GM18498 (cell line): ENCODE data around the gene DYNLL2.
A peak's percentile ranks its signal among the peaks of the same experiment; 100 is the strongest.
"Not testable (repeated sequence)": the region's sequence is repeated elsewhere in the genome, so short reads cannot be mapped to it uniquely, and the experiment has no call there.

Experiments used
- ATAC-seq: cut with Tn5 transposase; IDR thresholded peaks from one replicate; pipeline ENCODE4 v1.9.1; 2021; ENCODE audit warnings: mild to moderate bottlenecking, moderate library complexity; ENCODE audit not compliant: unreplicated experiment

Gene DYNLL2

GRCh38 chr17:58066401-58066800 is 16.8 kb upstream of the DYNLL2 start:
- no peak for ATAC-seq

- ATAC-seq, result no peak
Measured at GRCh38 chr17:58072862-58073261, 10.4 kb upstream of the DYNLL2 start.

DNA sequence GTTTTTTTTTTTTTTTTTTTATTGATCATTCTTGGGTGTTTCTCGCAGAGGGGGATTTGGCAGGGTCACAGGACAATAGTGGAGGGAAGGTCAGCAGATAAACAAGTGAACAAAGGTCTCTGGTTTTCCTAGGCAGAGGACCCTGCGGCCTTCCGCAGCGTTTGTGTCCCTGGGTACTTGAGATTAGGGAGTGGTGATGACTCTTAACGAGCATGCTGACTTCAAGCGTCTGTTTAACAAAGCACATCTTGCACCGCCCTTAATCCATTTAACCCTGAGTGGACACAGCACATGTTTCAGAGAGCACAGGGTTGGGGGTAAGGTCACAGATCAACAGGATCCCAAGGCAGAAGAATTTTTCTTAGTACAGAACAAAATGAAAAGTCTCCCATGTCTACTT is 10.0 kb upstream of the DYNLL2 start:
- ATAC-seq, result not testable (repeated sequence)

DNA sequence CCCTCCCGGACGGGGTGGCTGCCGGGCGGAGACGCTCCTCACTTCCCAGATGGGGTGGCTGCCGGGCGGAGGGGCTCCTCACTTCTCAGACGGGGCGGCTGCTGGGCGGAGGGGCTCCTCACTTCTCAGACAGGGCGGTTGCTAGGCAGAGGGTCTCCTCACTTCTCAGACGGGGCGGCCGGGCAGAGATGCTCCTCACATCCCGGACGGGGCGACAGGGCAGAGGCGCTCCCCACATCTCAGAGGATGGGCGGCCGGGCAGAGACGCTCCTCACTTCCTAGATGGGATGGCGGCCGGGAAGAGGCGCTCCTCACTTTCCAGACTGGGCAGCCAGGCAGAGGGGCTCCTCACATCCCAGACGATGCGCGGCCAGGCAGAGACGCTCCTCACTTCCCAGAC is 8.8 kb upstream of the DYNLL2 start:
- ATAC-seq, result not testable (repeated sequence)

DNA sequence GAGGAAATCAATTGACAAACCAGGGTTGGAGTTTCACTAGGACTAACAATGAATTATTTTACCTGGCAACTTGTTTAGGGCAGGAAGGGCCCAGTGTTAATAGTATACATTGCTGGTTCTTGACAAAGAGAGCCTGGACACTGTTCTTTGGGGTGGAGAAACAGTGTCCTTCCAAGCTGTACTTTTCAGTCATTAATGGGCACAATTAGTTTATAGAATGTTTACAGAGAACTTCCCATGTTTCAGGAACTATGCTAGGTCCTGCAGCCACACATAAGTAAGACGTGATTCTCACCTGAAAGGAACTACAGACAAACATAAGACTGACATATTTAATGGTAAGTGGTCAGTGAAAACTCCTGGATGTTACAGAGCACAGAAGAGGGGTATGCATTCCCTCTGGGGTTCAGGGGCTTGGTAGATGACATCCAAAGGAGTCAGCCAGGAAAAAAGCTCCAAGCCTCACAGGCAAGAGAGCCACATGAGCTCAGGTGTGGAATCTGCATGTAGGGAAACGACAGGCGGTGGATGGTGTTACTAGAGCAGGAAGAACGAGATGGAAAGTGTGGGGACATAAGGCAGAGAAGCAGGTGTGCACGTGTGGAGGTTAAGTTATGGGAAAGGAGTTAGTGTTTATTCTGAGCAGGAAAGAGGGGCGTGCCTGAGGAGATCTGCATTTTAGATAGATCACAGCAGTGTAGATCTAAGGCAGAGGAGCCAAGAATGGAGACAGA is 3.8 kb upstream of the DYNLL2 start:
- no peak for ATAC-seq

- no peak for ATAC-seq
Measured at GRCh38 chr17:58081646-58082340, 1.4 kb upstream of the DYNLL2 start.

- ATAC-seq, result no peak
Measured at GRCh38 chr17:58082341-58082869, 814 bp upstream of the DYNLL2 start.

GRCh38 chr17:58083491-58084316 is 485 bp downstream of the DYNLL2 start:
- ATAC-seq, result peak; percentile 56

- peak; percentile 0 for ATAC-seq
Measured at GRCh38 chr17:58084317-58084981, 1.2 kb downstream of the DYNLL2 start.

DNA sequence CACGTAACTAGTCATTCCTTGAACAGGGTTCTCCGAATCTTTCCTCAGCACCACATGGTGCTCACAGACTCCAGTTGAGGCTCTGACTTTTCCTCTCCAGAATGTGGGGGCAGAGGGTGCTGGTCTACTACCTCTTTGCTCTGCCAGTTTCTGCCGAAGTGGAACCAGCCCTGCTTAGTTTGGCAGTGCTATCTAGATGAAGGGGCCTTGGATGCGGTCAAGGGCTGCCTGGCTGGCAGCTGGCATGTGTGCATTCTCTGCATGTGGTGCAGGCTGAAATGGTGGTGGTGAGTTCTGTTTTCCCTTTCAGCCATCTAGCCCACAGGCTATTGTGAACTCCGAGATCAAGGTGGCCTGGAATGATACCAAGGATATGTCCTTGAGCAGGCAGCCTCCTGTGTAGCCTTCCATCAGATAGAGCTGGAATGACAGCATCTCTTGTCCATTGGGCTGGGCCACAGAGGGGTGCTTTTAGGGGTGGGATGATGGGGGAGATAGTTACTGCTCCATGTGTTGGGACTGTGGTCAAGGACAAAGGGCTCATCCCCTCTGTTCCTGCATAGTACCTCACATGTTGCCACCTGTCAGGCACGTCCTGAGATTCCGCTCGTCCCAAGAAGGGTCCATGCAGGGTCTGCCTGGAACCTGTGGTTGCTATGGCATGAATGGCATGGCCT is 2.0 kb downstream of the DYNLL2 start:
- no peak for ATAC-seq

DNA sequence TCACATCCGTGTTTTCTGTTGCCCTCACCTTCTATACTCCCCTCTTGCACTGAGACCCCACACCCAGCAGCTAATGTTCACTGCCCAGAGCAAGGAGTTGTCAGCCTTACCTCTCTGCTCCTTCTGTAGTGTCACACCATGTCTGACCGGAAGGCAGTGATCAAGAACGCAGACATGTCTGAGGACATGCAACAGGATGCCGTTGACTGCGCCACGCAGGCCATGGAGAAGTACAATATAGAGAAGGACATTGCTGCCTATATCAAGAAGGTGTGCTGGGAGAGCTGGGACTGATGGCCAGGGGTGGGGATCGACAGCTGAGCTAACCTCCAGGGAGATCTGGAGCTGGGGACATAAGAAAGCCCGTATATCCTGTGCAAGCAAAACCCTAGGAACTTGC is 3.7 kb downstream of the DYNLL2 start:
- ATAC-seq, result no peak

- no peak for ATAC-seq
Measured at GRCh38 chr17:58088624-58089023, 5.4 kb downstream of the DYNLL2 start.

- ATAC-seq, result no peak
Measured at GRCh38 chr17:58089111-58089510, 5.9 kb downstream of the DYNLL2 start.

DNA sequence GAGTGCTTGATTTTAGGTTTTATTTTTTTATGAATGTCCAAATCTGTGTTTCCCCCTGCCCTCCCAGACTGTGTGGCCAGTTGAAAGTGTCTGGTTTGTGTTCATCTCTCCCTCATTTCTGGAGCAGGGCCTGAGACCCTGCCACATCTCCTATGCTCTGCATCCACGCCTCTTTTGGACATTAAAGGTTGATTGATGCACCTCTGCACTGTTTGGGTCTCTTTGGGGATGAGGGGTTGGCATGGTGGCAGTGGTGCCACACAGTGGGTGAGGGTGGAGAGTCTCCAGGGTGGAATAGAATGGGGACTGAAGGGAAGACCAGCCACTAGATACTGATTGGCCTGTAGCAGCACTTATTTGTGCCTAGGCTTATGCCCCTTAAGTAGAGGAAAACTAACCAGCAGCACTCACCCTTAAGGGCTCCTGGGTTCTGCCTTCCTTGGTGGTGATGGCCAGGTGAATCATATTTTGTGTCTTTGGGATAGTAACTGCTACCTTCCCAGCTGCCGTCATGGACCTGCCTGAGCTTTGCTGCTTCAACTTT is 7.9 kb downstream of the DYNLL2 start:
- no peak for ATAC-seq

DNA sequence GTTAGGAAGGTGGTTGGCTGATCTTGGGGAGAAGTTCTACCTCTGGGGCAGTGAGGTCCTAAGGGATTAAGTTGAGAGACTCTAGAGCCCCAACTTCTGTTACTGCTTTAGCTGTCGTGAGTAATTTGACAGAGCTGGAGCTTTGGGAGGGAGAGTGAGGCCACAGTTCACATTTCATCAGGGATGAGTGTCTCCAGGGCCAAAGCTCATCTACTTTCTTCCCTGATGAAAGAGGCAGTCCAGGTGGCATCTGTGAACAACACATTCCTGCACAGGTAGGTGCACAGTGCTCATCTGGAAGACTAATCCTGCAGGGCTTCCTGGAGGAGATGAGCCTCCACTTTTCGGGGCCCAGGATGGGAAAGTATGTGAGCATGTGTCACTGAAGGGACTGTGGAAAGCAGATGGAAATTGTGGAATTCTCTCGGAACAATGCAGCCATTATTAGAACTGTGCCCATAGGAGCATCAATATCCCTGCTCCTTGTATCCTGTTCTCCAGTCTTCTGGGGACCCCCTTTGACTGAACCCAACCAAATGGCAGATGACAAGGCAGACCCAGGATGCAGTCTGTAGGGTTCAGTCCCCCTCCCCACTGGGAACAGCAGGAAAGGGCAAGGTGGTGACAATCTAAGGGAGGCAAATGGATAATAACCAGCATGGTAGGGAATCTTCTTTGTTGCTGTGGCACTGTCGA is 9.0 kb downstream of the DYNLL2 start:
- ATAC-seq, result no peak

DNA sequence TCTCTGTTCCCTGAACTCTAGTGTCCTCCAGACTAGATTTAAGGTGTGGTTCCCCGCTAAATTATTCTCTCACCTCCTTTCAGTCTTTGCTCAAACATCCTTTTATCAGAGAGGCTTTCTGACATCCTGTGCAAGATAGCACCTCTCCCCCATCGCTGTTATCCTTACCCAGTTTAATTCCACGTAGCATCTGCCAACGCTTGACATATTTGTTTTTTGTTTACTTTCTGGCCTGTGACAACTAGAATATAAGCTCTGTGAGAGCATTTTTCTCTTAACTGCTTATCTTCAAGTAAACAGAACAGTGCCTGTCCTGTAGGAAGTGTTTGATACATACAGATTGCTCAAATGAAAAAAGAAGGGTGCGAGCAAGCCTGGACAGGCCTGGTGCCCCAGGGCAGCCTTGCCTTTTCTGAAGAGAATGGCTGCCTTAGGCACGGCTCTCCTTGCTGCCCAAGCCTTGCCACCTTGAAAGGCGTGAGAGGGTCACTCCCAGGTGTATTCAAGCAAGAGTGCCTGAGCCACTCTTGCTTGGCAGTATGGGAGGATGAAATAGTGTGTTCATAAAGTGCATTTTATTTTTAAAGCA is 9.7 kb downstream of the DYNLL2 start:
- ATAC-seq, result no peak

DNA sequence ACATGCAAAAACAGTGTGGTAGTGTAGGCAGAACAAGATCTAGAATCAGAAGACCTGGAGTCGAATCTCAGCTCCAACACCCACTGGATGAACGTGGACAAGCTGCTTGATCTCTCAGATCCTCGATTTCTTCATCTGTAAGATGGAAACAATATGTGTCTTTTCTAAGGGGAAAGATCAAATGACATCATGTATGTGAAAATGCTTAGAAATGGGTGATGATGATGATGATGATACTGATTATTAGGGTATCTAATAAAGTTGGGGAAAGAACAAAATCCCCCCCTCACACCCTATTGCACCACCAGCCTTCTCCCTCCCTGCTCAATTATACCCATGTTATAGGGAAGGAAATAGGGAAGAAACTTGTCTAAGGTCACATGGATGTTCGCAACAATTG is 10.9 kb downstream of the DYNLL2 start:
- no peak for ATAC-seq

DNA sequence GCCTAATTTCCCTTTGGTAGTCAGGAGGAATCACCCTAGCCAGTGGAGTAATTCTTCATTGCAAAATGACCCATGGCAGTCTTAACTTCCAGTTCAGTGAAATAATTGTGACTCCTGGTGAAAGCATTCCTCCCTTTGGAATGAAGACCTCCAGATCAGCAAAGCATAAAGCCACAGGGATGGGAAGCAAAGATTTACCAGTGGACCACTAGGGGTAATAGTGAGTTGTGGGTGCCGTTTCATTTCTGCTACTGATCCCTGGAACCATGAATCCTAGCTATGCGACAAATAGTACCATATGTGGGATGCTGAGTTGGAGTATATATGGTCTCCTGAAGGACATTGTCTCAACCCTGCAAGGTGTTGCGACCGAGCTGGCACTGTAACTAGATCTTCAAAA is 13.7 kb downstream of the DYNLL2 start:
- ATAC-seq, result no peak
